ENCODE measurements around the gene SPATA20. TPM values are rescaled to one million over a fixed set of nuclear protein-coding genes. Genes with fewer than 3 reads are reported as not detected.

The SPATA20 gene
- total and polyA plus RNA-seq, 8 donors, result 26.9 to 80.8 (median 39.0) TPM

DNA sequence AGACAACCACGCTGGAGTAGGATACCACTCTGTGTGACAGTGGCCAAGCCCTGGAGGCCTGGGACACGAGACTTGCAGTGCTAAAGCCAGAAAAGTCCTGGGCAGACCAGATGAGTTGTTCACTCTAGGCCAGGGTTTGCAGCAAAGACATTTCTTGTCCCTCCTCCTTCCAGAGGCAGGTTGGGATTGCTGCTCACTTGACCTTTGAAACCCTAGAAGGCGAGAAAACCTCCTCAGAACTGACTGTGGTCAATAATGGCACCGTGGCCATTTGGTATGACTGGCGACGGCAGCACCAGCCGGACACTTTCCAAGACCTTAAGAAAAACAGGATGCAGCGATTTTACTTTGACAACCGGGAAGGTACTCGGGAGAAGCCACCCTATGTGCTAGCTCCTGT, 24.2 kb upstream of the SPATA20 start:
- intact Hi-C loops (cut with DNase I), result no loop called here
- TF ChIP-seq, protein P1, sequence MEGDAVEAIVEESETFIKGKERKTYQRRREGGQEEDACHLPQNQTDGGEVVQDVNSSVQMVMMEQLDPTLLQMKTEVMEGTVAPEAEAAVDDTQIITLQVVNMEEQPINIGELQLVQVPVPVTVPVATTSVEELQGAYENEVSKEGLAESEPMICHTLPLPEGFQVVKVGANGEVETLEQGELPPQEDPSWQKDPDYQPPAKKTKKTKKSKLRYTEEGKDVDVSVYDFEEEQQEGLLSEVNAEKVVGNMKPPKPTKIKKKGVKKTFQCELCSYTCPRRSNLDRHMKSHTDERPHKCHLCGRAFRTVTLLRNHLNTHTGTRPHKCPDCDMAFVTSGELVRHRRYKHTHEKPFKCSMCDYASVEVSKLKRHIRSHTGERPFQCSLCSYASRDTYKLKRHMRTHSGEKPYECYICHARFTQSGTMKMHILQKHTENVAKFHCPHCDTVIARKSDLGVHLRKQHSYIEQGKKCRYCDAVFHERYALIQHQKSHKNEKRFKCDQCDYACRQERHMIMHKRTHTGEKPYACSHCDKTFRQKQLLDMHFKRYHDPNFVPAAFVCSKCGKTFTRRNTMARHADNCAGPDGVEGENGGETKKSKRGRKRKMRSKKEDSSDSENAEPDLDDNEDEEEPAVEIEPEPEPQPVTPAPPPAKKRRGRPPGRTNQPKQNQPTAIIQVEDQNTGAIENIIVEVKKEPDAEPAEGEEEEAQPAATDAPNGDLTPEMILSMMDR (IDR thresholded peaks at IDR 0.05), result no peak
- WGBS, 2 donors, result 92 to 93% methylated on average over 10 of the region's 10 CpGs
- no peak overlapping the region for H3K4me3 ChIP-seq
- no peak overlapping the region for H3K27ac ChIP-seq
- ATAC-seq (no peak), FAIRE-seq (no peak), DNase-seq (no peak)
- peaks cover 0 to 13% (median 0%) of the 10 kb centered on the region in 3 donors for H3K4me1 ChIP-seq
- no peaks in the 10 kb centered on the region for H3K9me3 ChIP-seq
- no peaks in the 10 kb centered on the region for H3K36me3 ChIP-seq
- H3K27me3 ChIP-seq, result no peaks in the 10 kb centered on the region

DNA sequence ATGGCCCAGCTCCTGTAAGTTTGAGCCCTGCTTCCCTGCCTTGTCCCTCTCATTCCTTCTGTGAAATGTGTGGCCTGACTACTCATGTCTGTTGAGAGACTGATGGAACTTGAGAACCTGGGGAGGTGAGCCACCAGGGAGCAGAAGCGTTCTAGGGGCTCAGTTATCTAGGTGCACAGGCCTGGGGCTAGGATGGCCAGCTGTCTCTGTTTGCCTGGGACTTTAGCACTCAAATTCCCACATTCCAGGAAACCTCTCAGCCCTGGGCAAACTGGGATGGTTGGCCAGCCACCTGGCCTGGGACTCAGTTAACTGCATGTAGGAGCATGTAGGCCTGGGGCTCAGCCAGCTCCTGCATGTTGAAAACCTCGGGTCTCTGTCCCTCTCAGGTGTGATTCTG, 23.8 kb upstream of the SPATA20 start:
- DNase-seq, result no peak
- intact Hi-C loops (cut with DNase I), result no loop called here
- Histone ChIP-seq H3K4me1 (peaks cover 0 to 11% (median 0%) of the 10 kb centered on the region in 3 donors), H3K27me3 (no peaks in the 10 kb centered on the region), H3K36me3 (no peaks in the 10 kb centered on the region), H3K4me3 (no peak overlapping the region), H3K9me3 (no peaks in the 10 kb centered on the region), H3K27ac (no peak overlapping the region)
- FAIRE-seq, result no peak
- no peak for ATAC-seq
- 72 to 80% methylated on average over 2 of the region's 2 CpGs for WGBS, 2 donors
- TF ChIP-seq, protein P1 (IDR thresholded peaks at IDR 0.05), result no peak

DNA sequence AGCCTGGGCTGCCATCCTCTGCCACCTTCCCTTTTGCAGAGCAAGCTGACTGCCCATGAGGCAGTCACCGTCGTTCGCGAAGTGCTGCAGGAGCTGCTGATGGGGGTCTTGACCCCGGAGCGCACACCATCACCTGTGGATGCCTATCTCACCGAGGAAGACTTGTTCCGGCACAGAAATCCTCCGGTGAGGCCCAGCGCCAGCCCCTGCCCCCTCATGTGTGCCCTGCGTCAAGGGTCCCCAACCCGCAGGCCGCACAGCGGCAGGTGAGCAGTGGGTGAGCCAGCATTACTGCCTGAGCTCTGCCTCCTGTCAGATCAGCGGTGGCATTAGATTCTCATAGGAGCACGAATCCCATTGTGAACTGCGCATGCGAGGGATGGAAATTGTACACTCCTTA, 22.1 kb upstream of the SPATA20 start:
- FAIRE-seq (no peak), ATAC-seq (no peak), DNase-seq (no peak)
- Histone ChIP-seq H3K4me1 (no peaks in the 10 kb centered on the region), H3K27ac (no peak overlapping the region), H3K4me3 (no peak overlapping the region), H3K36me3 (no peaks in the 10 kb centered on the region), H3K27me3 (no peaks in the 10 kb centered on the region), H3K9me3 (no peaks in the 10 kb centered on the region)
- intact Hi-C loops (cut with DNase I), result no loop called here
- 90 to 93% methylated on average over 18 of the region's 18 CpGs for WGBS, 2 donors
- TF ChIP-seq, protein P1 (IDR thresholded peaks at IDR 0.05), result no peak

DNA sequence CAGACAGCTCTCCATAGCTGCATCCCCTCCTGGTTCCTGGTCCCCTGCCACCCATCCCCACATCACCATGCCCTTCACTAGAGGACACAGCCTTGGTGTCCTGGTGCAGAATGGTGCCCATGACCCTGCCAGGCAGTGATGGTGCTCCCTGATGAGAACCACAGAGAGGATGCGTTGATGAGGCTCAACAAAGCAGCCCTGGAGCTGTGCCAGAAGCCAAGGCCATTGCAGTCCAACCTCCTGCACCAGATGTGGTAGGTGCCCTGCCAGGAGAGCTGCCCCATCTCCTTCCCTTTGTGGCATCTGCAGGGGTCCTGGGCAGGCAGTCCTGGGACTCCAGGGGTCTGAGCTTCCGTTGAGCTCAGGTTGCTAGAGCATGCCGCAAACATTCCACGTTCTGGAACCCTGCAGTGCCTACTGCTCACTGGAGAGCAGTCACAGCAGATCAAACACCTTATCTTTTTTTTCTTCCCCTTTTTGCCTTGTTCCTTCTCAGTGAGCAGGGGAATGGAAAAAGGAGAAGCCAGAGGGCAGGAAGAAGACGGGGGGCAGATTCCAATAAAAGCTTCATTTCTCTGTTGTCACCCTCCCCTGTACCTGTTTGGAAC, 19.7 kb upstream of the SPATA20 start:
- FAIRE-seq, result no peak
- H3K36me3 ChIP-seq, result no peaks in the 10 kb centered on the region
- no peaks in the 10 kb centered on the region for H3K27me3 ChIP-seq
- no peaks in the 10 kb centered on the region for H3K9me3 ChIP-seq
- WGBS, 2 donors, result 42 to 66% methylated on average over 5 of the region's 5 CpGs
- ATAC-seq, result no peak
- H3K27ac ChIP-seq, result no peak overlapping the region
- intact Hi-C loops (cut with DNase I), result no loop called here
- TF ChIP-seq, protein P1 (IDR thresholded peaks at IDR 0.05), result no peak
- H3K4me1 ChIP-seq, result peaks cover 7 to 14% (median 13%) of the 10 kb centered on the region in 3 donors
- H3K4me3 ChIP-seq, result no peak overlapping the region
- no peak for DNase-seq

DNA sequence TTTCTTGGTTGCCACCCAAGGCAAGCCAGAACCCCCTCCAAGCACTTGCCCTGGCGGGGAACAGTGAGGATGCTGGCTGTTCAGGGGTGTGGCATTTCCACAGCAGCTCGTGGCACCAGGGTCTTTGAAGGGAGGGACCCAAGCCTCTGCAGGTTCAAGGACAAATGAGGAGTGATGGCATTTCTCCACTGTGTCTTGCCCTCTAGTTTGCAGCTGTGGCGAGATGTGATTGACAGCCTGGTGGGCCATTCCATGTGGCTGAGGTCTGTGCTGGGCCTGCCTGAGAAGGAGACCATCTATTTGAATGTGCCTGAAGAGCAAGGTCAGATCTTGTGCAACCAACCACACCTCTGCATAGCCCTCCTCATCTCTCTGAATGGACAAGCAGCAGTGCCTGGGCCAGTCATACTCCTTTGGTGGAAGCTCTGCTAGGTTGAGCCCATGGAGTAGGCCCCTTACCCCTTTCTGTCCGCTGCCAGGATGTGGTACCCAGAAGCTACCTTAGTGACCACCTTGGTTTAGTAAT, 19.0 kb upstream of the SPATA20 start:
- no peak overlapping the region for H3K4me3 ChIP-seq
- FAIRE-seq (no peak), ATAC-seq (no peak), DNase-seq (no peak)
- H3K4me1 ChIP-seq, result peaks cover 9 to 17% (median 15%) of the 10 kb centered on the region in 3 donors
- H3K27ac ChIP-seq, result no peak overlapping the region
- 48 to 87% methylated on average over 4 of the region's 4 CpGs for WGBS, 2 donors
- no peaks in the 10 kb centered on the region for H3K36me3 ChIP-seq
- intact Hi-C loops (cut with DNase I), result no loop called here
- no peaks in the 10 kb centered on the region for H3K27me3 ChIP-seq
- no peaks in the 10 kb centered on the region for H3K9me3 ChIP-seq
- TF ChIP-seq, protein P1 (IDR thresholded peaks at IDR 0.05), result no peak

All from pancreas (tissue), 10 donors.